Epithelial cell of esophagus (primary cell): ENCODE measurements around the gene MIGA2.

Experiments used
- DNase-seq: peaks from one replicate; pipeline ENCODE4 v3.0.0; 2010; ENCODE audit warnings: low read depth
- H3K4me3 ChIP-seq: 2 replicates; pipeline ENCODE4 v1.5.1; 2011; ENCODE audit warnings: mild to moderate bottlenecking, low read length, control low read depth
- TF ChIP-seq, protein P1 (sequence below): IDR thresholded peaks from 2 replicates; pipeline ENCODE4 v1.5.1; 2011; ENCODE audit warnings: low read depth, mild to moderate bottlenecking, low read length, control low read depth, inconsistent platforms; ENCODE audit not compliant: insufficient read depth; ENCODE audit errors: missing control alignments

Gene MIGA2

DNA sequence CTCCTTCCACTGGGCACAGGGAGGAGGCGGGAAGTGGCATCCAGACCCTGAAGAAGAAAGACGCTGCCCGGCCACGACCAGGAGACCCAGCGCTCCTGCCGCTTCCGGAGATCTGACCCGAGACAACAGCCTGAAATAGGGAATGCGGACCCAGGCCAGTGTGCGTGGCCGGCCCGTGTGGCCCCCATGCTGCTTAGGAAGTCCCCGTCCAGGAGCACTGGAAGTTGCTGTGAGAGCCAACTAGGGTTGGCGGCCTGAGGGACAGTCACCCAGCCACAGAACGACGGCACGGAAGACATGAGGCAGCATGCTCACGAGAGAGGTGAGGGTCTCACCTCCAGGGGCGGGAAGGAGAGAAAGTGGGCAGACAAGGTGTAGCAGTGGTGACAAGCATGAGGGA lies 25.3 kb upstream of the MIGA2 start:
- DNase-seq = no peak
- TF ChIP-seq, protein P1, sequence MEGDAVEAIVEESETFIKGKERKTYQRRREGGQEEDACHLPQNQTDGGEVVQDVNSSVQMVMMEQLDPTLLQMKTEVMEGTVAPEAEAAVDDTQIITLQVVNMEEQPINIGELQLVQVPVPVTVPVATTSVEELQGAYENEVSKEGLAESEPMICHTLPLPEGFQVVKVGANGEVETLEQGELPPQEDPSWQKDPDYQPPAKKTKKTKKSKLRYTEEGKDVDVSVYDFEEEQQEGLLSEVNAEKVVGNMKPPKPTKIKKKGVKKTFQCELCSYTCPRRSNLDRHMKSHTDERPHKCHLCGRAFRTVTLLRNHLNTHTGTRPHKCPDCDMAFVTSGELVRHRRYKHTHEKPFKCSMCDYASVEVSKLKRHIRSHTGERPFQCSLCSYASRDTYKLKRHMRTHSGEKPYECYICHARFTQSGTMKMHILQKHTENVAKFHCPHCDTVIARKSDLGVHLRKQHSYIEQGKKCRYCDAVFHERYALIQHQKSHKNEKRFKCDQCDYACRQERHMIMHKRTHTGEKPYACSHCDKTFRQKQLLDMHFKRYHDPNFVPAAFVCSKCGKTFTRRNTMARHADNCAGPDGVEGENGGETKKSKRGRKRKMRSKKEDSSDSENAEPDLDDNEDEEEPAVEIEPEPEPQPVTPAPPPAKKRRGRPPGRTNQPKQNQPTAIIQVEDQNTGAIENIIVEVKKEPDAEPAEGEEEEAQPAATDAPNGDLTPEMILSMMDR = no peak
- no peak overlapping the region for H3K4me3 ChIP-seq

DNA sequence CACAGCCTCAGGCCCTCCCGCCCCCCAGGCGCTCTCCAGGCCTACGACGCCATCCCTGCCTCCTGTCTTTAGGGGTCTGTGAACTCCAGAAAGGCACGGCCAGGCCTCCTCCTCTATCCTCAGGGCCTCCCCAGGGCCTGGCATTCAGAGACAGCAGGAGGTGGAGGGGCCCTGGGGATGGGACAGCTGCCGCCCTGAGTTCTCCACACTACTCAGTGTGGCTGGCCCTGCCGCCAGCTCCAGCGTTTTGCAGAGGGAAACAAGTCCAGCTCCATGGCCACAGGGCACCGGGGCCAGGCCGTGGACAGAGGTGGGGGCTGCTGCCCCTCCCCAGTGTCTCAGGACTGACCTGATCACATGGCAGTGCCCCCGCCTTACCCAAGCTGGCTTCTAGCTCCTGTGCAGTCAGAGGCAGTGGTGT lies 24.7 kb upstream of the MIGA2 start:
- no peak for DNase-seq
- TF ChIP-seq, protein P1 = no peak
- no peak overlapping the region for H3K4me3 ChIP-seq

DNA sequence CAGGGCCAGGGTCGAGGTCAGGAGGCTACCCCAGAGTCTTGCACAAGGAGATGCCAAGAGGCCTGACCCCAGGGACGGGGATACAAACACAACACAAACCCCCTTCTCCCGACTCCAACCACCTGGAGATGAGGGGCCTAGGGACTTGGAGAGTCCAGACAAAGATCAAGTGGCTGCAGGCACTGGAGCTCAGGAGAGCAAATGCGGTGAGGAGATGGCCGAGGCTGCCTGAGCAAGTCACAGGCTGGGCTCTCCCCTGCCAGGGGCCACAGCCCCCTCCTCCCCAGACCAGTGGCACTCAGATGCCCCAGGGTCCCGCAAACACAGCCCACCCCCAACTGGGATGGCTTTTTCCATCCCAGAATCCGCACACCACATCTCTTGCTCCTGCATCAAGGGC lies 24.1 kb upstream of the MIGA2 start:
- DNase-seq = no peak
- TF ChIP-seq, protein P1 = no peak
- no peak overlapping the region for H3K4me3 ChIP-seq

DNA sequence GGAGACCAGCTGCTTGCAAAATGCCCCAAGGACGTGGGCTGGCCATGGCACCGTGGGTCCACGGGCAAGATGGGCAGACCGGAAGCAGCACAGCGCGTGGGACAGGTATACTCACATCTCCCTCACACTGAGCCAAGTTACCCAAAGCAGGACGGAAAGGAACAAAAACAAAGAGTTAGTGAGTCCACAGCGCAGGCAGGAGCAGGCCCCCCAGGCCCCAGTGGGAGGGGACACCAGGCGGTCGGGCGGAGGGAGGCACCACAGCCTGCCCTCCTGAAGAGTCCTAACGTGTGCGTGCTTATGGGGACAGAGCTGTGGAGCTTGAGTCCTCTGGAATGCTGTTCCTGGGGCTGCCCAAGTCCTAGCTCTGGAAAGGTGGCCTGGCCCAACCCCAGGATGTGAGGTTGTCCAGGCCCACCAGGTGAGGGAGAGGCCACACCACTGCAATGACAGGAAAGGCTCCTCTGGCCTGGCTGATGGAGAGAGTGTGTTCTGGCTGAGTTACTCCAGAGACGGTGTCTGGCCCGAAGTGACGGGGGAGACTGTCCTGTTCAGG lies 23.5 kb upstream of the MIGA2 start:
- TF ChIP-seq, protein P1 = no peak
- DNase-seq = no peak
- no peak overlapping the region for H3K4me3 ChIP-seq

DNA sequence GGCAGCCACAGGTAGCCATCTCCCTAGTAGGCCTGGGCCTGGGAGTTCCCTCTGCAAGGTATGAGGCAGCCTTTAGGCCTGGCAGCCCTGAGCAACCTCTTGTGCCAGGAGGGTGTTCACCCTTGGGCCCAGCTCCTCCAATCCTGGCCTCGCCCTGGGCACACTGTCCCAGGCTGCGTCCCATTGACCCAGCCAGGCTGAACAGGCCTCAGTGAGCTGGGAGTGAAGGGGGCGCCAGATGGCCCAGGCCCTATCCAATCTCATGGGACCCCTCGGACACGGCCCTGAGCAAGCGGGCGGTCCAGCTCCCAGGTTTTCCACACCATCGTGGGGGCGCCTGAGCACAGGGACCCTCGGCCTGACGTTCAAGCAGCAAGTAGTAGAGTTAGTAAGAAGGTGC lies 22.8 kb upstream of the MIGA2 start:
- H3K4me3 ChIP-seq = no peak overlapping the region
- no peak for DNase-seq
- TF ChIP-seq, protein P1 = no peak

DNA sequence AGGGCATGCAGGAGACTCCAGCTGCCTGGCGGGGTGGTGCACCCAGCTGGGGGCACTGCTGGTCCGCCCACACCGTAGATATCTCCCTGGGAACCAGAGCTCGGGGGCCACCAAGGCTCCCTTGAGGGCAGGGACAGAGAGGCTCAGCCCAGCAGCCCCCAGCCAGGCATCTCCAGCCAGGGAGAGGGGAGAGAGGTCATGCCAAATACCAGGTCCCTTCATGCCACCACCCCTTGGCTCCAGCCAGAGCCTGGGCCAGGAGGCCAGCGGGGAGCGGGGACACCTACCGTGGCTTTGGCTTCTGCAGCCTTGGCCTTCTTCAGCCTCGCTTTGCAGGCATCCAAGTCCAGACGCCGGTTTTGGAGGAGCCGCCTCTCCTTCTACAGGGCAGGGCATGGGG lies 22.3 kb upstream of the MIGA2 start:
- H3K4me3 ChIP-seq = no peak overlapping the region
- no peak for DNase-seq
- TF ChIP-seq, protein P1 = no peak

DNA sequence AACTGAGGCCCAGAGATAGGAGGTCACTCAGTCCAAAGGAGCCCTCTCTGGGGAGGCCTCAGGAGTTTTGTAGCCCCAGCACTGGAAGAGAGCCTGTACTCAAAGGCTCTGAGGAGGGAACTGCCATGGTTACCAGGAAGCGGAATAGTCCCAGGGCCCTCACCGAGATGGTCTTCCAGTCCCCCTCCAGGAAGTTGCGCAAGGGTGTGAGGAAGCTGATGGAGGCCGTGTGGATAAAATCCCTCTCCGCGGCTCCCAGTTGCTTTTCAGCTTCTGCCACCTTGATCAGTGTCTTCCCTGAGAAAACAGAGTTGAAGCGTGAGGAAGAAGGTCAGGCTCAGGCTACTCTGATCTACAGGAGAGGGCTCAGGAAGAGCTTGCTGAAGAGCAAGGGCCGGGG lies 21.8 kb upstream of the MIGA2 start:
- DNase-seq = no peak
- TF ChIP-seq, protein P1 = no peak
- H3K4me3 ChIP-seq = no peak overlapping the region
